Esophagus (tissue), 2 donors: ENCODE measurements around the gene ANXA5. TPM values are rescaled to one million over a fixed set of nuclear protein-coding genes. Genes with fewer than 3 reads are reported as not detected.

ENCODE experiments used
- H3K27ac ChIP-seq, 2 donors: one replicate each; pipeline ENCODE4 v1.5.1; 2013; ENCODE audit warnings: low read depth in 2 of 2, mild to moderate bottlenecking in 2 of 2, inconsistent platforms in 1 of 2, low read length in 1 of 2, moderate library complexity in 1 of 2
- H3K27me3 ChIP-seq, 2 donors: one replicate each; pipeline ENCODE4 v1.6.1; 2013; ENCODE audit warnings: low read length in 2 of 2, control low read depth in 1 of 2, mild to moderate bottlenecking in 1 of 2; ENCODE audit not compliant: insufficient read depth in 2 of 2, control insufficient read depth in 1 of 2
- H3K36me3 ChIP-seq, 2 donors: one replicate each; pipeline ENCODE4 v1.6.1; 2013; ENCODE audit warnings: low read length in 1 of 2; ENCODE audit not compliant: control insufficient read depth in 2 of 2, insufficient read depth in 2 of 2
- H3K4me1 ChIP-seq, 2 donors: one replicate each; pipeline ENCODE4 v1.6.1; 2013; ENCODE audit warnings: low read length in 1 of 2; ENCODE audit not compliant: control insufficient read depth in 2 of 2, insufficient read depth in 2 of 2
- H3K4me3 ChIP-seq, 2 donors: one replicate each; pipeline ENCODE4 v1.5.1; 2013; ENCODE audit warnings: low read length in 2 of 2, mild to moderate bottlenecking in 2 of 2, low read depth in 1 of 2, moderate library complexity in 1 of 2
- H3K9me3 ChIP-seq, 2 donors: one replicate each; pipeline ENCODE4 v1.6.1; 2013; ENCODE audit warnings: mild to moderate bottlenecking in 2 of 2, low read depth in 1 of 2, low read length in 1 of 2, moderate library complexity in 1 of 2; ENCODE audit not compliant: control insufficient read depth in 2 of 2, insufficient read depth in 1 of 2
- WGBS, 2 donors: extraction: QIAGEN DNeasy Blood & Tissue Kit; methylation state at CpG; one replicate each; pipeline ENCODE4 v1.1.7; 2013; 5-methylcytosine and 5-hydroxymethylcytosine counted together
- polyA plus RNA-seq, 2 donors: library from polyadenylated mRNA; stranded (reverse); fragments of 200-250 nt; gene quantifications; one replicate each; pipeline ENCODE4 v1.2.3, GENCODE V29; 2013
- donor health status: healthy with polysubstance abuse.
- donor health status: Bipolar disorder and iron deficiency.

The ANXA5 gene
- polyA plus RNA-seq, 2 donors = 86.3 to 97.2 TPM

GRCh38 chr4:121712783-121713182 is 16.0 kb upstream of the ANXA5 start:
- WGBS, 2 donors = 84 to 92% methylated on average over 4 of the region's 4 CpGs
- Histone ChIP-seq H3K4me1 (no peaks in the 10 kb centered on the region), H3K27ac (no peak overlapping the region)

GRCh38 chr4:121712001-121712651 is 15.3 kb upstream of the ANXA5 start:
- Histone ChIP-seq H3K27me3 (no peaks in the 10 kb centered on the region), H3K4me1 (no peaks in the 10 kb centered on the region), H3K4me3 (no peak overlapping the region), H3K9me3 (no peaks in the 10 kb centered on the region), H3K27ac (peak overlapping the region in 1 of 2 donors; percentile 73), H3K36me3 (no peaks in the 10 kb centered on the region)
- 62 to 64% methylated on average over 7 of the region's 7 CpGs for WGBS, 2 donors

More at GRCh38 chr4:121712783-121713182, 16.0 kb upstream of the ANXA5 start:
- H3K36me3 ChIP-seq = no peaks in the 10 kb centered on the region
- no peaks in the 10 kb centered on the region for H3K9me3 ChIP-seq
- H3K4me3 ChIP-seq = no peak overlapping the region
- H3K27me3 ChIP-seq = no peaks in the 10 kb centered on the region

- Histone ChIP-seq H3K27me3 (no peaks in the 10 kb centered on the region), H3K4me1 (no peaks in the 10 kb centered on the region)
- WGBS, 2 donors = 4 to 7% methylated on average over 18 of the region's 18 CpGs
These were observed 14.7 kb upstream of the ANXA5 start for GRCh38 chr4:121711263-121712000.

GRCh38 chr4:121709766-121710405 is 13.1 kb upstream of the ANXA5 start:
- Histone ChIP-seq H3K4me3 (no peak overlapping the region), H3K4me1 (no peaks in the 10 kb centered on the region), H3K27me3 (no peaks in the 10 kb centered on the region), H3K27ac (no peak overlapping the region), H3K36me3 (no peaks in the 10 kb centered on the region), H3K9me3 (peaks cover 0 to 2% of the 10 kb centered on the region in 2 donors)
- WGBS, 2 donors = 89 to 94% methylated on average over 3 of the region's 3 CpGs

More at GRCh38 chr4:121711263-121712000, 14.7 kb upstream of the ANXA5 start:
- Histone ChIP-seq H3K36me3 (no peaks in the 10 kb centered on the region), H3K4me3 (no peak overlapping the region), H3K9me3 (peaks cover 0 to 2% of the 10 kb centered on the region in 2 donors), H3K27ac (peak overlapping the region; percentile 25 to 73)

GRCh38 chr4:121707344-121707743 is 10.6 kb upstream of the ANXA5 start:
- H3K4me1 ChIP-seq = no peaks in the 10 kb centered on the region
- peaks cover 0 to 2% of the 10 kb centered on the region in 2 donors for H3K9me3 ChIP-seq
- no peaks in the 10 kb centered on the region for H3K36me3 ChIP-seq
- H3K27me3 ChIP-seq = no peaks in the 10 kb centered on the region
- H3K27ac ChIP-seq = no peak overlapping the region
- no peak overlapping the region for H3K4me3 ChIP-seq

- Histone ChIP-seq H3K4me1 (no peaks in the 10 kb centered on the region), H3K27ac (no peak overlapping the region), H3K27me3 (no peaks in the 10 kb centered on the region), H3K9me3 (peaks cover 0 to 2% of the 10 kb centered on the region in 2 donors), H3K4me3 (no peak overlapping the region), H3K36me3 (no peaks in the 10 kb centered on the region)
- 68 to 72% methylated on average over 4 of the region's 4 CpGs for WGBS, 2 donors
These were observed 9.8 kb upstream of the ANXA5 start for GRCh38 chr4:121706595-121707021.

- Histone ChIP-seq H3K4me1 (no peaks in the 10 kb centered on the region), H3K36me3 (no peaks in the 10 kb centered on the region), H3K9me3 (peaks cover 0 to 2% of the 10 kb centered on the region in 2 donors), H3K4me3 (no peak overlapping the region), H3K27ac (no peak overlapping the region), H3K27me3 (no peaks in the 10 kb centered on the region)
- WGBS, 2 donors = 89 to 94% methylated on average over 6 of the region's 6 CpGs
These were observed 8.7 kb upstream of the ANXA5 start for GRCh38 chr4:121705521-121705920.

- 92 to 93% methylated on average over 4 of the region's 4 CpGs for WGBS, 2 donors
- no peaks in the 10 kb centered on the region for H3K27me3 ChIP-seq
- peaks cover 0 to 2% of the 10 kb centered on the region in 2 donors for H3K9me3 ChIP-seq
- no peaks in the 10 kb centered on the region for H3K4me1 ChIP-seq
- no peaks in the 10 kb centered on the region for H3K36me3 ChIP-seq
- no peak overlapping the region for H3K27ac ChIP-seq
- H3K4me3 ChIP-seq = no peak overlapping the region
These were observed 5.4 kb upstream of the ANXA5 start for GRCh38 chr4:121702136-121702535.

GRCh38 chr4:121701263-121701662 is 4.5 kb upstream of the ANXA5 start:
- Histone ChIP-seq H3K9me3 (no peaks in the 10 kb centered on the region), H3K4me1 (no peaks in the 10 kb centered on the region), H3K4me3 (no peak overlapping the region), H3K27ac (no peak overlapping the region), H3K27me3 (no peaks in the 10 kb centered on the region), H3K36me3 (no peaks in the 10 kb centered on the region)
- 88 to 93% methylated on average over 3 of the region's 3 CpGs for WGBS, 2 donors
